GM21723 (cell line): ENCODE measurements around the gene LDLRAD4.
"Not testable (repeated sequence)": the region's sequence is repeated elsewhere in the genome, so short reads cannot be mapped to it uniquely, and the experiment has no call there.

Experiments
- ATAC-seq: cut with Tn5 transposase; IDR thresholded peaks from one replicate; pipeline ENCODE4 v1.9.1; 2021; ENCODE audit warnings: mild to moderate bottlenecking, moderate library complexity; ENCODE audit not compliant: unreplicated experiment

The LDLRAD4 gene

GRCh38 chr18:13476312-13476711 lies 257.8 kb downstream of the LDLRAD4 start:
- ATAC-seq: not testable (repeated sequence)

DNA sequence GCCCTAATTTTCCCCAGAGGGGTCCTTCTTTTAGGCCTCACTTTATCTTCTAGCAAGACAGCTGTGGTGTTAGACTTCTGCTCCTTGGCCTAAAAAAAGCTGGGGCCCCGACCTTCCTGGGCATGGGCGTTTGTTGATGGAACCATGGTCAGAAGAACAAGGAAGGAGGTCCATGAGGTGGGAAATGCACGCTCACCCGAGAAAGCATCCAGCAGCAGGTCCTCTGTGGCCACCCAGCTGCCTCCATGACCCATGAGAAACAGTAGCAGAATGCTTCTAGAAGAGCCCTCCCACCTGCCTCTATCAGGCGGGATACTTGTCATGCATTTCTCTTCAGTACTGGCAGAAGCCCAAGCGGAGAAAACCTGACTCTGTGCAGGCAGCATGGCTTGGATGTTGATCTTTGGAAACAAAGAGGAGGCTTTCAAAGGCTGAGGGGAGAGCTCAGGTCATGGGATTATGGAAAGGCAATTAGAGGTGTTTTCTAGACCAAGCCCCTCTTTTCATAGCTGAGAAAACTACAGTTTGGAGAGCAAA lies 258.7 kb downstream of the LDLRAD4 start:
- ATAC-seq: no peak

DNA sequence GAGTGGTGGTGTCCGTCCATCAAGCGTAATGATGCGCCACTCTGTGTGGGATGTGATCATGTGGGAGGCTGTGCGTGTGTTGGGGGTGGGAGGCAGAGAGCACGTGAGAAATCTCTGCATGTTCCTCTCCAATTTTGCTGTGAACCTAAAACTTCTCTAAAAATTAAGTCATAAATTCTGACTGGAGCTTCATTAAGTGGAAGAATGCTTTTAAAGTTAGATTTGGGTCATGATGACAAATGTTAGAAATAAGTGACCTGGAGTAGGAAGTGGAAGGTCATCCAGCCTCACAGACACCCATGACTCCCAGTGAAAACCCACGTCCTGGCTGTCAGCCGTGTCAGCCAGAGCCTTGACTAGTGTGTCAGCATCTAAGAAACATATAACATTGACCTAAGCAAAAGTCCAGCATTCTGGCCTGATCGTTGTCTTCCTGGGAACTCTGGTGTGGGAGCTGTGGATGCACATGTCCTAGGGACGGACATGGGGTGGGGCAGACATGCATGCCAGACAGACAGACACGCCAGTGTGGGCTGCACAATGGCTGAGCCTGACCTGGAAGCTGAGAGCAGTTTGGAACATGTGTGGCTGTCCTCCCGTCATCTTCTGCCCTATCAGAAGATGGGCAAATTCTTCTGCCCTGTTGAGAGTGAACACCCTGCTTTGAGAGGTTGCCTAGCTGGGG lies 262.2 kb downstream of the LDLRAD4 start:
- no peak for ATAC-seq

DNA sequence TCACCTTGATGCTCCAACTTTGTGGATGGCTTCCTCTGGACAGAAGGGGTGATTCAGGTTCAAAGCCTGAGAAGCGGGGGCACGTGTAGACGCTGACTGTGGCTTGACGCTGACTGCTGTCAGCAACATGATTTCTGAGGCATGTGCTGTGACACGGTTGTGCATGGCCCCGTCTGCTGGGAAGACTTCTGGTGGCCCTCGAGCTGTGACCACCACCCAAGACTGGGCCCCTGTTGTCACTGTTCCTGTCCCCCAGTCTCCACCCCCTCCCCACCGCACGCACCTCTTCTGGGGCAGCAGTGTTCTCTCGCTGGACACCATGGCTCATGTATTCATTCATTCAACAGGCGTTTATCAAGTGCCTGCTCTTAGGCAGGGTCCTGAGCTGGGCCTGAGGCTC lies 262.8 kb downstream of the LDLRAD4 start:
- no peak for ATAC-seq

DNA sequence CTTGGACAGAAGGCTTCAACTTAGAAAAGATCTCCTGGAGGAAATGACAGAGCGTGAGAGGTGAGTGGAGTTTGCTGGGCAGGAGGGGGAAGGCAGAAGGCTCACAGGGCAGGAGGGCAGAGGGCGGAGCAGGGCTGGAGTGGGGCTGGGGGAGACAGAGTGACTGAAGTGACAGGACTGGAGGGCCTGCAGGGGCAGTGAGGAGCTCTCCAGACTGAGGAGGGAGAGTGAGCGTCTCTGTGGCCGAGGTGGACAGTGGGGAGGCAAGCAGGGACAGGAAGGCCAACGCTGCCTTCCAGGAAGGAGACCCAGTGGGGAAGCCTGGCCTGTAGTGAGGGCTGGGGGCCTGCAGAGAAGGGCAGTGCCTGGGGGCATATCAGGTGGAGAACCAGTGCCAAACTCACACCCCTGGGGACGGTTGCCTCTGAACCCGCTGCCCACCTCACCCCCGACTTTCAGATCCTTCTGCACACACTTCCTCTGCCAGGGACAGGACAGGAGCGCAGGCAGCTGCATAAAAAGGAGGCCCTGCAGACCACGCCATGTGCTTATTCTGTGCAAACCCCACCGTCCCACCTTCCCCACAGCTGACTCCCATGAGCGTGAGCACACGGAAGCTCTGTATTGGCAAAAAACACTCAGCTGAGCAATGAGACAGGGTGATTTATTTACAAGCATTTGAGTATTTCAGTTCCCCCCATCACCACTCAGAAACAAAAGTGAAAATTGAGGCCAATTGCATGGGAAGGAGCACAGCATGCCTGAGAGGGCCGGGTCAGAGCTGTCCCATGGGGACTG lies 263.5 kb downstream of the LDLRAD4 start:
- peak; percentile 96 for ATAC-seq

DNA sequence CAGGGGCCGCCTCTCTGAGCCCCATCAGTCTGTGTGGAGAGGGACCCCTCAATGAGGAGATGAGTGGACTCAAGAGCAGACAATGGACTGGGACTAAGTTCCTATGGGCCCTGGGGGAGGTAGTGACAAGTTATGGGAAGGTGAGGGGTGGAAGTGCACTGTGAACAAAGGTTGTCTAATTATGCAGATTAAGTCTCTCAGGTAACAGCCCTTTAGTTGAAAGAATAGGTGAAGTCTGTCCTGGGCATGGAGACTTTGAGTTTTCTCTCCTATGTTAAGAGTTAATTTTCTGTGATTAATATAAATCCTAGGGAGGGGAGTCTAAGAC lies 264.0 kb downstream of the LDLRAD4 start:
- ATAC-seq: no peak

GRCh38 chr18:13483316-13484270 lies 265.0 kb downstream of the LDLRAD4 start:
- no peak for ATAC-seq

- ATAC-seq: no peak
Observed at GRCh38 chr18:13485182-13485581, 266.6 kb downstream of the LDLRAD4 start.

- no peak for ATAC-seq
Observed at GRCh38 chr18:13485604-13486003, 267.0 kb downstream of the LDLRAD4 start.

DNA sequence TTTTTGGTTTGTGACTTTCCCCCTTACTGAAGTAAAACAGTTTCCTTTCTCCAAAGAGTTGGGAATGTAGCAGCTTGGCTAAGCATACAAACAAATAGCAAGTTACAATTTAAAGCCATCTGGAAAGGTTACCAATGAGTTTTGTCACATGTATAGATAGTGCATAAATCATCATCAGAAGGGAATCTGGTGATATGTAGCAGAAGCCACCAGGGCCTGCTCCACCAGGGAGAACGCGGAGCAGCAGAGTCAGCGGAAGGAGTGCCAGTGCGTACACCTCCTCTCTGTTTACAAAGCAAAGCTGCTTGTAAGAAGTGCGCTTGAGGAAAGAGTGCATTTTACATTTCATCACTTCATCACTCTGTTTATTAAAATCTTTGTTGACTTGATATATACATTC lies 267.7 kb downstream of the LDLRAD4 start:
- no peak for ATAC-seq

- no peak for ATAC-seq
Observed at GRCh38 chr18:13486686-13487085, 268.1 kb downstream of the LDLRAD4 start.

- ATAC-seq: no peak
Observed at GRCh38 chr18:13487237-13487636, 268.7 kb downstream of the LDLRAD4 start.

- ATAC-seq: no peak
Observed at GRCh38 chr18:13488281-13488929, 269.8 kb downstream of the LDLRAD4 start.

GRCh38 chr18:13489303-13489702 lies 270.7 kb downstream of the LDLRAD4 start:
- not testable (repeated sequence) for ATAC-seq

GRCh38 chr18:13491138-13491537 lies 272.6 kb downstream of the LDLRAD4 start:
- no peak for ATAC-seq

GRCh38 chr18:13492314-13492713 lies 273.8 kb downstream of the LDLRAD4 start:
- no peak for ATAC-seq

DNA sequence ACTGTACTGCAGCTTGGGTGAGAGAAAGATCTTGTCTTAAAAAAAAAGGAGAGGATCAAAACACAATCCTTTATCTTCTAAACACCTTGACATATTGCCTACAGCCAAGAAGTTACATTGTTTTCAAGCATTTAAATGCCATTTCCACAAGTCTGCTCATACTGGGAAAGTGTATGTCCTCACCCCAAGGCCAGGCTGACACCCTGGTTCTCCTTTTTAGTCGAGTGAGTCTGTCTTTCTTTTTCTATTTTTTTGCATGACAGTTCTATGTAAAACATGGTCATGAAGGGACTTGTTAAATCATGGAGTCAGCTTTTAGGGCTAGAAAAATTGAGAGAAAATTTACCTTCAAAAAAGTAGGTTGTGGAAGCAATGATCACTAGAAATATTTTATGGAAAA lies 274.5 kb downstream of the LDLRAD4 start:
- ATAC-seq: no peak

GRCh38 chr18:13493725-13494124 lies 275.2 kb downstream of the LDLRAD4 start:
- no peak for ATAC-seq

GRCh38 chr18:13494871-13495445 lies 276.4 kb downstream of the LDLRAD4 start:
- ATAC-seq: no peak

DNA sequence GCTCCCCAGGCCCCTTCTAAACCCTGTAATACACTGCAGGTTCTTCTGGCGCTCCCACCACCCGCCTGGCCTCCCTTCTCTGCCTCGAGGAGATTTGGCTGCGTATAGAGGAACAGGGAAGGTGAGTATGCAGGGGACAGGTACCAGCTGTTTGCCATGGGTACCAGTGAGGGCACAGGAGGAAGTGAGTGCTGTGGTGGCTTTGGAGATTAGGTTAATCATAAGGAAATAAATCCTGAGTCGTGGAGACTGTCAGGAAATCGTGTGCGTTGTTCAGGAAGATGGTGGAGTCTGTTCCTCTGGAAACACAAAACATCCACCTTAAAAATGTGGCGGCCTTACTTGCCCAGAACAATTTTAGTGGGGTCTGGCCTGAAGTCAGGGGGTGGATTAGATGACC lies 277.4 kb downstream of the LDLRAD4 start:
- ATAC-seq: no peak
